GM18519 (cell line): ENCODE measurements around the gene PIGH.
"Not testable (repeated sequence)": the region's sequence is repeated elsewhere in the genome, so short reads cannot be mapped to it uniquely, and the experiment has no call there.

Source experiments
- ATAC-seq: cut with Tn5 transposase; IDR thresholded peaks from one replicate; pipeline ENCODE4 v1.9.1; 2021; ENCODE audit warnings: mild to moderate bottlenecking, moderate library complexity; ENCODE audit not compliant: unreplicated experiment, low FRiP score

PIGH gene

DNA sequence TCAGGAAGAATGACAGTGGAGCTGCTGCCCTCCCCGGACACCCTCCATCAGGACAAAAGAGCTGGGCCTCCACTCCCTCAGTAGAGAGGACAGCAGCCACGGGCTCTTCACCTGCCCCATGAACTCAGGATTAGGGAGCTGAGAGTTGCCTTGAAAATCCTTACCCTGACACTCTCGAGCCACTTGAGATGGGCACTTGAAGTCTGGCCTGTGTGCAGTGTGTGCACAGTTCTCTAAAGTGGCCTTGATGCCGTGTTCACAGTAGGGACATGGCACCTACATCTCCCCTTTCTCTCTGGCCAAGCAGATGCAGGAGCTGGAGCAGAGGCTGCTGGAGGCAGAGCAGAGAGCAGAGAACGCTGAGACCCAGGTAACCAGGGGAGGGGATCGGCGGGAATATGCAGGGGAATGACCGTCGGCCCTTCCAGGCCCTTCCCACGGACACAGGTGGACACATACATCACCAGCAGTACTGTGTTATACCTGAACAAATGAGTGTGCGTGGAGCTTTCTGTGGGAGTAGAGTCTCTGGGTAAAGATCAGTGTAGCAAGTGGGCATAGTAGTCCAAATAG, 44.5 kb downstream of the PIGH start:
- ATAC-seq: no peak

DNA sequence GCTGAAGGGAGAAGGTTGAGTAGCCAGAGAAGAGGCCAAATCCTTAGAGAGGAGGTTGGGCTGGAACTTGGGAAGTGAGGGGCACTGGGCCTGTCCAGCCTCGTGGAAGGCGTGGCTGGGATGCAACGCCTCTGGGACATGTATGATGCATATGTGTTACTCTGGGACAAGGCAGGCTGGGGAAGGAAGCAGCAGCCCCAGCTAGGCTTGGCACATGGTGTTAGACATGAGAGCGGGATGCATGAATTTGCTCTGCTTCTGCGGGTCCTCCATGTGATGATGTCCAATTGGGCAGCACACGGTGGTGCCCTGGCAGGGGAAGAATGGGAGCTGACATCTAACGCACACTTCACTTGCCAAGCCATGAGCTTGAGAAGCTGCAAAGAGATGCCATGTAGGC, 45.7 kb downstream of the PIGH start:
- ATAC-seq: no peak

DNA sequence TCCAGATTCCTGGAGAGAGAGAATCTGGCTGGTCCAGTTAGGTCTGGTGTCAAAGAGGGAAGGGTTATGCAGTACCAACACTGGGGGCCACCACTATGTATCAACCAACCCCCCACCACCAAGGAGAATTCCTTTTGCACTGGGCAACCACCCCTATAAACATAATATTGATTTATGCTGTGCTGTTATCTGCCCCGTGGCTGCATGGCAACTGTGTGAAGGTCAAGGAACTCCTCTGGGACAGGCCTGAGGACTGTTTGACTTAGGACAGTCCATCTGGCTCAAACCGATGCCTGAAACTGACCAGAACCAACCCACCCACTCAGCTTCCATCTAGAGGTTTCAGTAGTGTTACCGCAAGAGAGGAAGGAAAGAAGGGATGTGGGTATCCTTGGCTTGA, 46.5 kb downstream of the PIGH start:
- no peak for ATAC-seq

- no peak for ATAC-seq
Observed at GRCh38 chr14:67551940-67552339, 48.1 kb downstream of the PIGH start.

DNA sequence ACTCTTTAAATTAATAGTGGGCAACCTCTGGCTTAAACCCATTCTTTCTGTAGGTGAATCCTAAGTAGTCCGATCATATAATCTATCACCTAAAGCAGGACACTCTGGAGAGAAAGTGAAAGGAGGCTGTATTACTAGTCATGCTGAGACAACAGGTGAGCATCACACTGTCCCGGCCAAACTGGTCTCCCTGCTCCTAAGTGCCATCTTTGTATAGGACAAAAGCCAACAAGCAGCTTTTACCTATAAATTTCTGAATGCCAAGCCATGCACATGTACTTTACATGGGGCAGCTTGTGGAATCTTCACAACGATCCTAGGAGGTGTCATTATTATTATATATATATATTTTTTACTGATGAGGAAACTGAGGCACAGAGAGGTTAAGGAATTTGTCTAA, 48.9 kb downstream of the PIGH start:
- no peak for ATAC-seq

DNA sequence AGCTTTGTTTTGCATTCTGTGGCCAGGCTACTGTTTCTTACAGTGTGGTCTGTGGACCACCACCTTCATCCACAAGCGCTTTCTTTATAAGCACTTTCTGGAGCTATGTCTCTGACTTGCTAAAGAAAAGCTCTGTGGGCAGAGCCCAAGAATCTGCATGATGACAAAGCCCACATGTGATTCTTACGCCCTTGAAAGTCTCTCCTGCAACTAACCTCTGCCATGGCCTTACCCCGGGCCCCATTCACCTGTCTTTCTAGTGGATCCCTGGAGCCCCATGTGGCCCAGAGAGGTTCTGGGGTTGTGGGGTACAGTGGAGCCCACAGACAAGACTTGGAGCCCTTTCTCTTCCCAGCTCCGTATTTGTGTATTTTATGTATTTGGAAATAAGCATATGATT, 50.3 kb downstream of the PIGH start:
- ATAC-seq: no peak

DNA sequence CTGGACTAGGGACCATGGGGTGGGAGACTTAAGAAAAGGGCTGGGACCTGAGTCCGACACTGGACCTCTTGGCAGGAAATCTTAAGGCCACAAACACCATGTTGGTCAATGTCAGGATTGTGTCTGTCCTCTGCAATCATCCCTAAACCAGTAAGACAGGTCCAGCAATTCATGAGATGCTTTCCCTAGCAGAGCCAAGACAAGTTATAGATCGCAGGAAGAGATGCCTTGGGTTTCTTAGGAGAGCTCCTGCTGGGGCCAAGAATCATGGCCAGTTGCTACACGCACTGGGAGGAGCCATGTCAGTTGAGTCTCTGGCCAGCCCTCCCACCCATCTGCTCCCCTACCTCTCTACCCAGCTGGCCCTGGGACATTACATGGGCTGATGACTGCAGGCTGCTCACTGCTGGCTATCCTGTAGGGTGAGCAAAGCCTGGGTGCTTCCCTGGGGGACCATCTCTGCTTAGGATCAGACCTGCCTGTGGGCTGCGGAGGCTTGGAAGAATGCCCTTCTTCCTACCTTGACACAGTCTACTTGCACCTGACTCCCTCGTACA, 52.8 kb downstream of the PIGH start:
- ATAC-seq: no peak

GRCh38 chr14:67544590-67544989, 55.5 kb downstream of the PIGH start:
- no peak for ATAC-seq

- not testable (repeated sequence) for ATAC-seq
Observed at GRCh38 chr14:67542620-67543019, 57.4 kb downstream of the PIGH start.

- ATAC-seq: no peak
Observed at GRCh38 chr14:67541448-67542387, 58.4 kb downstream of the PIGH start.
